Measurements from ENCODE around the gene SLC16A14. TPM values are rescaled to one million over a fixed set of nuclear protein-coding genes. Genes with fewer than 3 reads are reported as not detected.
A peak's percentile ranks its signal among the peaks of the same experiment; 100 is the strongest.
"Not testable (repeated sequence)": the region's sequence is repeated elsewhere in the genome, so short reads cannot be mapped to it uniquely, and the experiment has no call there.

The SLC16A14 gene
- total RNA-seq (2014; rRNA removed; shearing (Covaris generic)): 1.3 and 2.1 TPM in 2 replicates

- no peaks in the 10 kb centered on the region for H3K36me3 ChIP-seq (replicated peaks; ENCODE audit: control insufficient read depth, insufficient read depth, low read length)
- no peak for DNase-seq
- H3K4me3 ChIP-seq (ENCODE audit: insufficient read depth, low read depth, low read length): peak within 1 kb of the TSS; percentile 59
- peaks cover 24% of the 10 kb centered on the region for H3K27me3 ChIP-seq (ENCODE audit: control insufficient read depth, insufficient read depth, low read length)
These were observed at the start of gene SLC16A14 for GRCh38 chr2:230068651-230069055. SLC16A14 (minus strand) TSS chr2:230068924; CDS start chr2:230059352, 9,572 bp downstream.

- H3K4me3 ChIP-seq (ENCODE audit: insufficient read depth, low read depth, low read length): no peak overlapping the region
- no peaks in the 10 kb centered on the region for H3K36me3 ChIP-seq (replicated peaks; ENCODE audit: control insufficient read depth, insufficient read depth, low read length)
- DNase-seq: no peak
- no peaks in the 10 kb centered on the region for H3K27me3 ChIP-seq (ENCODE audit: control insufficient read depth, insufficient read depth, low read length)
These were observed 38.0 kb upstream of the SLC16A14 start for GRCh38 chr2:230106771-230107170.

GRCh38 chr2:230101967-230102366 lies 33.2 kb upstream of the SLC16A14 start:
- H3K4me3 ChIP-seq (ENCODE audit: insufficient read depth, low read depth, low read length); H3K27me3 ChIP-seq (ENCODE audit: control insufficient read depth, insufficient read depth, low read length); DNase-seq; H3K36me3 ChIP-seq (replicated peaks; ENCODE audit: control insufficient read depth, insufficient read depth, low read length): not testable (repeated sequence)

GRCh38 chr2:230097841-230098240 lies 29.1 kb upstream of the SLC16A14 start:
- Histone ChIP-seq H3K36me3 (replicated peaks; ENCODE audit: control insufficient read depth, insufficient read depth, low read length) (no peaks in the 10 kb centered on the region), H3K27me3 (ENCODE audit: control insufficient read depth, insufficient read depth, low read length) (no peaks in the 10 kb centered on the region), H3K4me3 (ENCODE audit: insufficient read depth, low read depth, low read length) (no peak overlapping the region)
- DNase-seq: no peak

- no peak overlapping the region for H3K4me3 ChIP-seq (ENCODE audit: insufficient read depth, low read depth, low read length)
- no peak for DNase-seq
- no peaks in the 10 kb centered on the region for H3K36me3 ChIP-seq (replicated peaks; ENCODE audit: control insufficient read depth, insufficient read depth, low read length)
- H3K27me3 ChIP-seq (ENCODE audit: control insufficient read depth, insufficient read depth, low read length): no peaks in the 10 kb centered on the region
These were observed 28.7 kb upstream of the SLC16A14 start for GRCh38 chr2:230097424-230097823.

GRCh38 chr2:230090967-230091366 lies 22.2 kb upstream of the SLC16A14 start:
- no peak overlapping the region for H3K4me3 ChIP-seq (ENCODE audit: insufficient read depth, low read depth, low read length)
- no peaks in the 10 kb centered on the region for H3K27me3 ChIP-seq (ENCODE audit: control insufficient read depth, insufficient read depth, low read length)
- DNase-seq: no peak
- no peaks in the 10 kb centered on the region for H3K36me3 ChIP-seq (replicated peaks; ENCODE audit: control insufficient read depth, insufficient read depth, low read length)

GRCh38 chr2:230085201-230085600 lies 16.5 kb upstream of the SLC16A14 start:
- no peaks in the 10 kb centered on the region for H3K27me3 ChIP-seq (ENCODE audit: control insufficient read depth, insufficient read depth, low read length)
- no peaks in the 10 kb centered on the region for H3K36me3 ChIP-seq (replicated peaks; ENCODE audit: control insufficient read depth, insufficient read depth, low read length)
- DNase-seq: no peak
- H3K4me3 ChIP-seq (ENCODE audit: insufficient read depth, low read depth, low read length): no peak overlapping the region

GRCh38 chr2:230077851-230078547 lies 9.3 kb upstream of the SLC16A14 start:
- Histone ChIP-seq H3K4me3 (ENCODE audit: insufficient read depth, low read depth, low read length) (no peak overlapping the region), H3K36me3 (replicated peaks; ENCODE audit: control insufficient read depth, insufficient read depth, low read length) (no peaks in the 10 kb centered on the region), H3K27me3 (ENCODE audit: control insufficient read depth, insufficient read depth, low read length) (no peaks in the 10 kb centered on the region)
- DNase-seq: peak; percentile 38

GRCh38 chr2:230076819-230077218 lies 8.1 kb upstream of the SLC16A14 start:
- H3K36me3 ChIP-seq (replicated peaks; ENCODE audit: control insufficient read depth, insufficient read depth, low read length): no peaks in the 10 kb centered on the region
- no peak for DNase-seq

GRCh38 chr2:230075988-230076631 lies 7.4 kb upstream of the SLC16A14 start:
- no peak for DNase-seq
- no peaks in the 10 kb centered on the region for H3K27me3 ChIP-seq (ENCODE audit: control insufficient read depth, insufficient read depth, low read length)
- no peaks in the 10 kb centered on the region for H3K36me3 ChIP-seq (replicated peaks; ENCODE audit: control insufficient read depth, insufficient read depth, low read length)
- no peak overlapping the region for H3K4me3 ChIP-seq (ENCODE audit: insufficient read depth, low read depth, low read length)

More at GRCh38 chr2:230076819-230077218, 8.1 kb upstream of the SLC16A14 start:
- no peaks in the 10 kb centered on the region for H3K27me3 ChIP-seq (ENCODE audit: control insufficient read depth, insufficient read depth, low read length)
- no peak overlapping the region for H3K4me3 ChIP-seq (ENCODE audit: insufficient read depth, low read depth, low read length)

GRCh38 chr2:230071421-230071820 lies 2.7 kb upstream of the SLC16A14 start:
- Histone ChIP-seq H3K27me3 (ENCODE audit: control insufficient read depth, insufficient read depth, low read length) (peaks cover 24% of the 10 kb centered on the region), H3K4me3 (ENCODE audit: insufficient read depth, low read depth, low read length) (no peak overlapping the region), H3K36me3 (replicated peaks; ENCODE audit: control insufficient read depth, insufficient read depth, low read length) (no peaks in the 10 kb centered on the region)
- DNase-seq: no peak

GRCh38 chr2:230069402-230069801 lies 678 bp upstream of the SLC16A14 start:
- Histone ChIP-seq H3K36me3 (replicated peaks; ENCODE audit: control insufficient read depth, insufficient read depth, low read length) (no peaks in the 10 kb centered on the region), H3K4me3 (ENCODE audit: insufficient read depth, low read depth, low read length) (no peak overlapping the region), H3K27me3 (ENCODE audit: control insufficient read depth, insufficient read depth, low read length) (peaks cover 24% of the 10 kb centered on the region)
- DNase-seq: no peak

- H3K36me3 ChIP-seq (replicated peaks; ENCODE audit: control insufficient read depth, insufficient read depth, low read length): no peaks in the 10 kb centered on the region
- peaks cover 24% of the 10 kb centered on the region for H3K27me3 ChIP-seq (ENCODE audit: control insufficient read depth, insufficient read depth, low read length)
- DNase-seq: peak; percentile 85
- H3K4me3 ChIP-seq (ENCODE audit: insufficient read depth, low read depth, low read length): peak overlapping the region; percentile 59
These were observed 591 bp downstream of the SLC16A14 start for GRCh38 chr2:230068016-230068650.

GRCh38 chr2:230060672-230061293 lies 7.9 kb downstream of the SLC16A14 start:
- Histone ChIP-seq H3K4me3 (ENCODE audit: insufficient read depth, low read depth, low read length) (no peak overlapping the region), H3K36me3 (replicated peaks; ENCODE audit: control insufficient read depth, insufficient read depth, low read length) (no peaks in the 10 kb centered on the region), H3K27me3 (ENCODE audit: control insufficient read depth, insufficient read depth, low read length) (no peaks in the 10 kb centered on the region)
- no peak for DNase-seq
